Stimulated activated CD8-positive, alpha-beta memory T cell treated with anti-CD3 and anti-CD28 coated beads, Interleukin-2, amount 100 ng/mL, for 1 hour (primary cell): ENCODE results near the gene CFAP46.
"Not testable (repeated sequence)": the region's sequence is repeated elsewhere in the genome, so short reads cannot be mapped to it uniquely, and the experiment has no call there.

ENCODE experiments used
- DNase-seq, 2 donors: peaks; one replicate each; pipeline ENCODE4 v3.0.0-alpha.2; 2020; ENCODE audit warnings: low read depth in 2 of 2

The CFAP46 gene

GRCh38 chr10:132827423-132827789, 115.0 kb downstream of the CFAP46 start:
- DNase-seq: no peak

- DNase-seq: no peak
Measured at GRCh38 chr10:132826524-132827422, 115.6 kb downstream of the CFAP46 start.

- not testable (repeated sequence) for DNase-seq
Measured at GRCh38 chr10:132825783-132826523, 116.4 kb downstream of the CFAP46 start.

GRCh38 chr10:132820056-132820455, 122.3 kb downstream of the CFAP46 start:
- DNase-seq: no peak

GRCh38 chr10:132817701-132818211, 124.6 kb downstream of the CFAP46 start:
- DNase-seq: no peak

- DNase-seq: no peak
Measured at GRCh38 chr10:132816718-132817117, 125.7 kb downstream of the CFAP46 start.

- DNase-seq: no peak
Measured at GRCh38 chr10:132815168-132815857, 127.1 kb downstream of the CFAP46 start.

GRCh38 chr10:132814469-132814856, 127.9 kb downstream of the CFAP46 start:
- no peak for DNase-seq

GRCh38 chr10:132813560-132814468, 128.6 kb downstream of the CFAP46 start:
- DNase-seq: no peak

GRCh38 chr10:132813001-132813401, 129.4 kb downstream of the CFAP46 start:
- no peak for DNase-seq

- DNase-seq: no peak
Measured at GRCh38 chr10:132812520-132812919, 129.8 kb downstream of the CFAP46 start.

GRCh38 chr10:132811891-132812481, 130.4 kb downstream of the CFAP46 start:
- no peak for DNase-seq

- no peak for DNase-seq
Measured at GRCh38 chr10:132810807-132811700, 131.3 kb downstream of the CFAP46 start.

- DNase-seq: no peak
Measured at GRCh38 chr10:132810141-132810806, 132.1 kb downstream of the CFAP46 start.

- no peak for DNase-seq
Measured at GRCh38 chr10:132809232-132810140, 132.9 kb downstream of the CFAP46 start.

- DNase-seq: no peak
Measured at GRCh38 chr10:132808383-132809231, 133.8 kb downstream of the CFAP46 start.

- DNase-seq: no peak
Measured at GRCh38 chr10:132807621-132808049, 134.7 kb downstream of the CFAP46 start.
